OCI-LY7 (cell line): ENCODE data around the gene CLTCL1.

ENCODE experiments used
- EZH2phosphoT487 ChIP-seq: fragments of 200-600 bp; sonication (generic); IDR thresholded peaks from 2 replicates; pipeline ENCODE4 v1.6.1; 2018; ENCODE audit warnings: low read depth, borderline replicate concordance, mild to moderate bottlenecking, mixed run types, antibody characterized with exemption, low read length, moderate library complexity, mixed read lengths
- TF ChIP-seq, protein P1 (sequence below): fragments of 200-600 bp; sonication (generic); conservative IDR thresholded peaks from 2 replicates; pipeline ENCODE4 v1.5.1; 2014; ENCODE audit warnings: mild to moderate bottlenecking, antibody characterized with exemption, low read length, moderate library complexity, mixed read lengths

DNA sequence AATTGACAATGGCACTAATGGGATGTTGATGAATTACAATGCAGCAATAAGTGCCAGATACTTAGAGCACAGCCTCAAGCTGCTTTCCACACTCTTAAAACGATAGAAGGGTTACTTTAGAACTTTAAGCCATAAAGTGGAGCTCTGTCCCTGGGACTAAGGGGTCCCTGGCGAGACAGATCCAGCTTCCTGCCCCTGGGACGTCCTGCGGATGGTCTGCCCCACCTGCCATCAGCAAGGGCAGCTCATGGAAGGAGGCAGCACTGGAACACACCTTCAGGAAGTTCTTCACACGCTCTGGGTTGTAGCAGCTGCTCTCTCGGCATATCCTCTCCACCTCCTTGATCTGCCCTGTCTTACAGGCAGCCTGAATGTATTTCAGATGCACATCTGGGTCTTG is 67.9 kb downstream of the CLTCL1 start:
- TF ChIP-seq, protein P1, sequence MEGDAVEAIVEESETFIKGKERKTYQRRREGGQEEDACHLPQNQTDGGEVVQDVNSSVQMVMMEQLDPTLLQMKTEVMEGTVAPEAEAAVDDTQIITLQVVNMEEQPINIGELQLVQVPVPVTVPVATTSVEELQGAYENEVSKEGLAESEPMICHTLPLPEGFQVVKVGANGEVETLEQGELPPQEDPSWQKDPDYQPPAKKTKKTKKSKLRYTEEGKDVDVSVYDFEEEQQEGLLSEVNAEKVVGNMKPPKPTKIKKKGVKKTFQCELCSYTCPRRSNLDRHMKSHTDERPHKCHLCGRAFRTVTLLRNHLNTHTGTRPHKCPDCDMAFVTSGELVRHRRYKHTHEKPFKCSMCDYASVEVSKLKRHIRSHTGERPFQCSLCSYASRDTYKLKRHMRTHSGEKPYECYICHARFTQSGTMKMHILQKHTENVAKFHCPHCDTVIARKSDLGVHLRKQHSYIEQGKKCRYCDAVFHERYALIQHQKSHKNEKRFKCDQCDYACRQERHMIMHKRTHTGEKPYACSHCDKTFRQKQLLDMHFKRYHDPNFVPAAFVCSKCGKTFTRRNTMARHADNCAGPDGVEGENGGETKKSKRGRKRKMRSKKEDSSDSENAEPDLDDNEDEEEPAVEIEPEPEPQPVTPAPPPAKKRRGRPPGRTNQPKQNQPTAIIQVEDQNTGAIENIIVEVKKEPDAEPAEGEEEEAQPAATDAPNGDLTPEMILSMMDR, result no peak
- TF ChIP-seq EZH2phosphoT487, result no peak
